Activated CD4-positive, alpha-beta memory T cell treated with anti-CD3 and anti-CD28 coated beads, Interleukin-2, amount 10 ng/mL, durations not matched to agents 7 days and 5 days (primary cell): Measurements from ENCODE around the gene GOLGA1. TPM values are rescaled to one million over a fixed set of nuclear protein-coding genes. Genes with fewer than 3 reads are reported as not detected.
"Not testable (repeated sequence)": the region's sequence is repeated elsewhere in the genome, so short reads cannot be mapped to it uniquely, and the experiment has no call there.

Source experiments
- CTCF ChIA-PET: fragments of 350-600 bp; sonication (Branson Sonifier 250); formaldehyde crosslinking; loops from one replicate; lab custom pipeline; 2021; ENCODE audit warnings: antibody characterized with exemption, inconsistent platforms; lab: Charles Lee
- POLR2A ChIA-PET: fragments of 350-600 bp; sonication (Branson Sonifier 250); formaldehyde crosslinking; loops from one replicate; lab custom pipeline; 2021; ENCODE audit warnings: antibody characterized with exemption; lab: Charles Lee
- DNase-seq: peaks from one replicate; pipeline ENCODE4 v3.0.0-alpha.2; 2020
- H3K27ac Mint-ChIP-seq: one replicate; pipeline ENCODE4 v1.8.0; 2021; ENCODE audit warnings: mild to moderate bottlenecking, mixed read lengths
- H3K27me3 Mint-ChIP-seq: one replicate; pipeline ENCODE4 v1.8.0; 2021; ENCODE audit warnings: mixed read lengths
- H3K36me3 Mint-ChIP-seq: one replicate; pipeline ENCODE4 v1.8.0; 2021; ENCODE audit warnings: low read depth, mixed read lengths
- H3K4me1 Mint-ChIP-seq: one replicate; pipeline ENCODE4 v1.8.0; 2021; ENCODE audit warnings: mixed read lengths
- H3K4me3 Mint-ChIP-seq: one replicate; pipeline ENCODE4 v1.8.0; 2021; ENCODE audit warnings: mild to moderate bottlenecking, mixed read lengths
- H3K9me3 Mint-ChIP-seq: one replicate; pipeline ENCODE4 v1.8.0; 2021; ENCODE audit warnings: mixed read lengths
- total RNA-seq, 2 experiments: library from RNA; stranded (reverse); gene quantifications; one replicate each; pipeline ENCODE4 v1.2.3, GENCODE V29; 2021

Gene GOLGA1
- total RNA-seq, 2 experiments from 2014 or later: 18.0 to 19.7 TPM

GRCh38 chr9:124959671-124960408, 19.0 kb upstream of the GOLGA1 start:
- H3K27ac Mint-ChIP-seq, POLR2A ChIA-PET, H3K27me3 Mint-ChIP-seq: not testable (repeated sequence)

DNA sequence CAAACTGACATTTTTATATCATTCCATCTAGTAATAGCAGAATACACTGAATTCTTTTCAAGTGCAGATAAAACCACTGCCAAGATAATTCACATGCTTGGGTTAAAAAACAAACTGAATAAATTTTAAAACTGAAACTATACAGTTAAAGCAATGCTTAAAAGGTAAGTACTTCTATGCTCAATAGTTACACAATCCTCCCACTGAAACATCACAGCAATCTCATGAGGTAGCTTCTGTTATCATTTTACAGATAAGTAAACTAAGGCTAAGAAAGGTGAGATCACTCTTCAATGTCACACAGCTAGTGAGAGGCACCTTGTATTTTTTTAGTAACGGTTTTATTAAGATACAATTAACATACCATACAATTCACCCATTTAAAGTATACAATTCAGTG, 13.4 kb upstream of the GOLGA1 start:
- H3K4me3 Mint-ChIP-seq: no peak overlapping the region
- DNase-seq: no peak
- ChIA-PET CTCF (interaction anchor here (0.6 to 1.2 kb wide), 2 partner anchors 13 to 250 kb away, joined by 3 read pairs; partner anchors contain the start of gene GOLGA1), POLR2A (interaction anchor here (0.7 to 2.0 kb wide), 2 partner anchors 13 to 172 kb away, joined by 3 to 7 read pairs; partner anchors contain the start of gene GOLGA1)
- H3K27ac Mint-ChIP-seq: no peak overlapping the region
- no peaks in the 10 kb centered on the region for H3K9me3 Mint-ChIP-seq
- H3K36me3 Mint-ChIP-seq: no peaks in the 10 kb centered on the region
- H3K27me3 Mint-ChIP-seq: no peaks in the 10 kb centered on the region
- no peaks in the 10 kb centered on the region for H3K4me1 Mint-ChIP-seq

More at GRCh38 chr9:124959671-124960408, 19.0 kb upstream of the GOLGA1 start:
- DNase-seq, H3K4me3 Mint-ChIP-seq, H3K36me3 Mint-ChIP-seq, H3K9me3 Mint-ChIP-seq, CTCF ChIA-PET: not testable (repeated sequence)
- peaks cover 10% of the 10 kb centered on the region for H3K4me1 Mint-ChIP-seq

GRCh38 chr9:124950050-124950718, 9.3 kb upstream of the GOLGA1 start:
- H3K27ac Mint-ChIP-seq: no peak overlapping the region
- DNase-seq: no peak
- ChIA-PET POLR2A (interaction anchor here (0.7 to 1.6 kb wide), 3 partner anchors 9 to 15 kb away, joined by 3 to 7 read pairs (median 4); partner anchors contain the start of gene GOLGA1), CTCF (no interaction called here)
- no peaks in the 10 kb centered on the region for H3K9me3 Mint-ChIP-seq
- H3K4me3 Mint-ChIP-seq: no peak overlapping the region
- no peaks in the 10 kb centered on the region for H3K4me1 Mint-ChIP-seq
- no peaks in the 10 kb centered on the region for H3K27me3 Mint-ChIP-seq
- no peaks in the 10 kb centered on the region for H3K36me3 Mint-ChIP-seq

- Mint-ChIP-seq H3K27ac (no peak overlapping the region), H3K36me3 (no peaks in the 10 kb centered on the region), H3K9me3 (no peaks in the 10 kb centered on the region), H3K4me1 (no peaks in the 10 kb centered on the region), H3K27me3 (no peaks in the 10 kb centered on the region), H3K4me3 (no peak overlapping the region)
- ChIA-PET CTCF (interaction anchor here (0.8 to 1.2 kb wide), 2 partner anchors 13 to 194 kb away, joined by 3 to 4 read pairs; partner anchors contain the start of gene SCAI), POLR2A (interaction anchor here (0.7 to 1.6 kb wide), 3 partner anchors 8 to 16 kb away, joined by 3 to 7 read pairs (median 4); partner anchors contain the start of gene GOLGA1)
- DNase-seq: no peak
Measured at GRCh38 chr9:124949387-124949786, 8.5 kb upstream of the GOLGA1 start.

- Mint-ChIP-seq H3K4me1 (peaks cover 3% of the 10 kb centered on the region), H3K36me3 (peaks cover 2% of the 10 kb centered on the region), H3K9me3 (no peaks in the 10 kb centered on the region), H3K4me3 (no peak overlapping the region), H3K27ac (no peak overlapping the region), H3K27me3 (no peaks in the 10 kb centered on the region)
- ChIA-PET POLR2A (no interaction called here), CTCF (no interaction called here)
- no peak for DNase-seq
Measured at GRCh38 chr9:124947727-124948391, 7.0 kb upstream of the GOLGA1 start.

DNA sequence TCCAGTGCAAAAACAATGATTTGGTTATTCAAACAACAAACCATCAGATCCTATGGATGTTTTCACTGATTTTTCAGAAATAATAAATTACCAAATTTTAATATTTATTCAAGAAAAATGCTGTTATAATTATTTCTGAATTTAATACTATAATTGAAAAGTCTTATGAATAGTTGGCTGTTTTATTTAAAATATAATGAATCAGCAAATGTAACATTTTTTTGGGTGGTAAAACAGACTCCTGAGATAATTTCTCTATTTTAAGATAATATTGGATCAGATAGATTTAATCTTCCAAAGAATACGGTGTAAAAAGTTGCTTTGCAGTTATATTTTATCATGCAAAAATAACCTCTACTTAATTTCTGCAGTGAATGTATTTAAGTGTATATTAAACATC, 5.3 kb upstream of the GOLGA1 start:
- POLR2A ChIA-PET: no interaction called here
- peaks cover 8% of the 10 kb centered on the region for H3K36me3 Mint-ChIP-seq
- no peak for DNase-seq
- no peaks in the 10 kb centered on the region for H3K9me3 Mint-ChIP-seq
- CTCF ChIA-PET: no interaction called here
- H3K4me1 Mint-ChIP-seq: peaks cover 12% of the 10 kb centered on the region
- H3K4me3 Mint-ChIP-seq: no peak overlapping the region
- H3K27ac Mint-ChIP-seq: no peak overlapping the region
- H3K27me3 Mint-ChIP-seq: no peaks in the 10 kb centered on the region

DNA sequence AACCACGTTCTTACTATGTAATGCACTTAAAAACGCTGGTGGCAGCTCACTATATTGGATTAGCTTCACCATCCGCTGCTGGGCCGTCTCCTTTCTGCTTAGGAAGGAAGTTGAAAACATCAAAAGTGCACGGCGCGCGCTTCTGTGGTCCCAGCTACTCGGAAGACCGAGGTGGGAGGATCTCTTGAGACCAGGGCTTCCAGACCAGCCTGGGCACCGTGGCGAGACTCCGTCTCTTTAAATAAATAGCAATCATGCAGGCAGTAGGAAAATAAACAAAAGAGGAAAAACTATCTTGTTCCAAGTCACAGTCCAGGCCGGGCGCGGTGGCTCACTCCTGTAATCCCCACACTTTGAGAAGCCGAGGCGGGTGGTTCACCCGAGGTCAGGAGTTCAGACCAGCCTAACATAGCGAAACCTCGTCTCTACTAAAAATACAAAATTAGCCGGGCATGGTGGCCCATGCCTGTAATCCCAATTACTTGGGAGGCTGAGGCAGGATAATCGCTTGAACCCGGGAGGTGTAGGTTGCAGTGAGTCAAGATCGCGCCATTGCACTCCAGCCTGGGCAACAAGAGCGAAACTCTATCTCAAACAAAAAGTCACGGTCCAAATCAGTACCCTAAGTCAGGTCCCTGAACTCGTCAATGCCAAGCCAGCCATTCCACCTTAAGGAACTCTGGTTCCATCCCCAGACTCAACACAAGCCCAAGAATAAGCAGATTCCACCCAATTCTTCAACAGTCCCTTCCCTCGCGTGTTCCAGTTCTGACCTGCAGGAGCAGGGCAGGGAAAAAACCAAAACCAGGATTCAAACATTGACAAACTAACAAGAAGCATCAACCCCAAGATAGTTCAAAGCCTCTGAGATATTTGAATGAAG, 1.0 kb upstream of the GOLGA1 start:
- peak; percentile 78 for DNase-seq
- H3K9me3 Mint-ChIP-seq: no peaks in the 10 kb centered on the region
- H3K4me1 Mint-ChIP-seq: peaks cover 30% of the 10 kb centered on the region
- peak overlapping the region; percentile 97 for H3K27ac Mint-ChIP-seq
- H3K4me3 Mint-ChIP-seq: peak overlapping the region; percentile 97
- peaks cover 25% of the 10 kb centered on the region for H3K36me3 Mint-ChIP-seq
- CTCF ChIA-PET: interaction anchor here (1.0 to 1.6 kb wide), 3 partner anchors 12 to 202 kb away, joined by 3 to 11 read pairs (median 4); partner anchors contain the start of gene SCAI
- POLR2A ChIA-PET: interaction anchor here (0.8 to 2.2 kb wide), 16 partner anchors 8 to 321 kb away, joined by 3 to 29 read pairs (median 7); partner anchors contain the start of genes ARPC5L, HSPA5, PPP6C and RPL35
- no peaks in the 10 kb centered on the region for H3K27me3 Mint-ChIP-seq

DNA sequence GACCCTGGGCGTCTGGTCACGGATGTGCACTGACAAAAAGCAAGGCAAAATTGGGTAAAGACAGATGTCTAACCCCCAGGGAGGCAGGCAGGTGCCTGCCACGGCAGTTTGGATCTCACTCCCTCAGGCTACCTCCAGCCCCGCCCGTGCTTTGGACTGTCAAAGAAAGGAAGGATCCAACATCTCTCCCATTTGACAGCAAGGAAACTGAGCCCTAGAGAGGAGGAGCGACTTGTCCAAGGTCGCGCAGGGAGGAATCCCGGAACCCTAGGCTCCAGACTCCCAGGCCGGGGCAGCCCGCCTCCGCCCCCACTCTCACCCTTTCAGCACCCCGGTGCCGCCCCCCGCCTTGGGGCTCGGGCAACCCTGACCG, 376 bp downstream of the GOLGA1 start:
- Mint-ChIP-seq H3K27ac (peak overlapping the region; percentile 97), H3K9me3 (no peaks in the 10 kb centered on the region), H3K4me3 (peak overlapping the region; percentile 97), H3K4me1 (peaks cover 31% of the 10 kb centered on the region), H3K27me3 (no peaks in the 10 kb centered on the region), H3K36me3 (peaks cover 36% of the 10 kb centered on the region)
- DNase-seq: no peak
- ChIA-PET POLR2A (interaction anchor here (0.8 to 2.2 kb wide), 5 partner anchors 9 to 301 kb away, joined by 3 to 29 read pairs (median 4); partner anchors contain the start of gene HSPA5), CTCF (no interaction called here)

- Mint-ChIP-seq H3K27me3 (no peaks in the 10 kb centered on the region), H3K9me3 (no peaks in the 10 kb centered on the region), H3K4me1 (peaks cover 31% of the 10 kb centered on the region), H3K4me3 (peak overlapping the region; percentile 97), H3K27ac (peak overlapping the region; percentile 97), H3K36me3 (peaks cover 38% of the 10 kb centered on the region)
- DNase-seq: no peak
- ChIA-PET POLR2A (interaction anchor here (0.7 to 2.2 kb wide), 7 partner anchors 9 to 301 kb away, joined by 3 to 29 read pairs (median 4); partner anchors contain the start of genes ARPC5L and HSPA5), CTCF (no interaction called here)
Measured at GRCh38 chr9:124939944-124940343, 939 bp downstream of the GOLGA1 start.

DNA sequence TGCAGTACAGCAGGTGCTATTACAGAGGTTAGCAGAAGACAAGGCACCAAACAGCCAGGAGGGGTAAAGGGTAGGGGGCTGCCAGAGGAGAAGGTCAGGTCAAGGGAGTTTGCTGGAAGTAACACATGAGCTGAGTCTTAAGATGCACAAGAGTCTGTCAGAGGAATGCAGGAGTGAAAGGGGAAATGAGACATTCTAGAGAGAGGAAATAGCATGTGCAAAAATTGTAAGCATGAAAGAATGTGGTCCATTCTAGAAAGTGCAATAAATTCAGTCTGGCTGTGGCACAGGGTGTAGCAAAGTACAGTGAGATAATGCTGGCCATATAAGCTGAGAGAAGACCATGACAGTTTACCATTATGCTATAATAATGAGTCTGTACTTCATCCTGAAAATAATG, 6.6 kb downstream of the GOLGA1 start:
- H3K4me1 Mint-ChIP-seq: peaks cover 23% of the 10 kb centered on the region
- no peaks in the 10 kb centered on the region for H3K9me3 Mint-ChIP-seq
- ChIA-PET CTCF (no interaction called here), POLR2A (interaction anchor here (1.7 kb wide), 1 partner anchor 73 kb away, joined by 5 read pairs; the partner anchor contains the start of genes ARPC5L and RPL35)
- DNase-seq: no peak
- no peak overlapping the region for H3K27ac Mint-ChIP-seq
- H3K4me3 Mint-ChIP-seq: no peak overlapping the region
- peaks cover 40% of the 10 kb centered on the region for H3K36me3 Mint-ChIP-seq
- H3K27me3 Mint-ChIP-seq: no peaks in the 10 kb centered on the region

DNA sequence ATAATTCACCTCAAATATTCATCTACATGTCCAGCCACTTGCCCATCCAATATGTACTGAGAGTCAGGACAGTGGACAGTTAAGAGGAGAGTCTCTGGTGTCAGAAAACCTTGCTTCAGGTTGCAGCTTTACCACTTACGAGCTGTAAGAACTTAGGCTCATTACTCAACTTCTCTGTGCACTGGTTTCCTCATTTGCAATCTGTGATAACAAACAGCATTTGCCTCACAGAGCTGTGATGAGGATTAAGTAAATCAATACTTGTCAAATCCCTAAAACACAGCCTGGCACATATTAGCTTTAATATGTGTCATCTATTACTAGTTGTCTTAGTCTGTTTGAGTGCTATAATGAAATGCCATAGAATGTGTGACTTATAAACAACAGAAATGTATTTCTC, 8.6 kb downstream of the GOLGA1 start:
- Mint-ChIP-seq H3K27ac (no peak overlapping the region), H3K4me1 (peaks cover 16% of the 10 kb centered on the region), H3K27me3 (no peaks in the 10 kb centered on the region), H3K36me3 (peaks cover 46% of the 10 kb centered on the region), H3K9me3 (no peaks in the 10 kb centered on the region), H3K4me3 (no peak overlapping the region)
- POLR2A ChIA-PET: interaction anchor here (1.0 to 1.5 kb wide), 2 partner anchors 33 to 210 kb away, joined by 3 read pairs; no protein-coding TSS in a partner anchor
- CTCF ChIA-PET: no interaction called here
- DNase-seq: no peak
